Mucosa of gallbladder (tissue), 1 donor: ENCODE results near the gene SLC25A43. TPM values are rescaled to one million over a fixed set of nuclear protein-coding genes. Genes with fewer than 3 reads are reported as not detected.
"Not testable (repeated sequence)": the region's sequence is repeated elsewhere in the genome, so short reads cannot be mapped to it uniquely, and the experiment has no call there.

Experiments
- DNase-seq: peaks from one replicate; pipeline ENCODE4 v3.0.0-alpha.2; 2020; ENCODE audit warnings: low spot score
- total RNA-seq: library from RNA; stranded (reverse); gene quantifications from one replicate; pipeline ENCODE4 v1.2.1, GENCODE V29; 2021
- donor health status: DM: no; HTN: no; CAD: no.

SLC25A43 gene
- total RNA-seq = 4.3 TPM

GRCh38 chrX:119398974-119399771, at the start of gene SLC25A43:
TSS of gene SLC25A43 (plus strand) at chrX:119399336. CDS start at chrX:119399404, 68 bp downstream.
- peak; percentile 12 for DNase-seq

- DNase-seq = no peak
Observed at GRCh38 chrX:119359618-119360382, 39.3 kb upstream of the SLC25A43 start.

- not testable (repeated sequence) for DNase-seq
Observed at GRCh38 chrX:119361451-119361850, 37.7 kb upstream of the SLC25A43 start.

- not testable (repeated sequence) for DNase-seq
Observed at GRCh38 chrX:119362074-119362473, 37.1 kb upstream of the SLC25A43 start.

- no peak for DNase-seq
Observed at GRCh38 chrX:119363391-119363790, 35.7 kb upstream of the SLC25A43 start.

GRCh38 chrX:119371861-119372260, 27.3 kb upstream of the SLC25A43 start:
- DNase-seq = not testable (repeated sequence)

- no peak for DNase-seq
Observed at GRCh38 chrX:119374736-119375135, 24.4 kb upstream of the SLC25A43 start.

GRCh38 chrX:119375561-119375960, 23.6 kb upstream of the SLC25A43 start:
- DNase-seq = no peak

GRCh38 chrX:119376312-119376711, 22.8 kb upstream of the SLC25A43 start:
- no peak for DNase-seq

GRCh38 chrX:119381349-119381944, 17.7 kb upstream of the SLC25A43 start:
- no peak for DNase-seq

GRCh38 chrX:119382606-119383005, 16.5 kb upstream of the SLC25A43 start:
- no peak for DNase-seq

GRCh38 chrX:119386685-119387084, 12.5 kb upstream of the SLC25A43 start:
- DNase-seq = not testable (repeated sequence)

- DNase-seq = not testable (repeated sequence)
Observed at GRCh38 chrX:119387426-119387825, 11.7 kb upstream of the SLC25A43 start.

GRCh38 chrX:119389214-119389613, 9.9 kb upstream of the SLC25A43 start:
- DNase-seq = no peak

GRCh38 chrX:119389871-119390501, 9.2 kb upstream of the SLC25A43 start:
- DNase-seq = no peak

- peak; percentile 28 for DNase-seq
Observed at GRCh38 chrX:119391279-119391678, 7.9 kb upstream of the SLC25A43 start.

- no peak for DNase-seq
Observed at GRCh38 chrX:119393144-119393543, 6.0 kb upstream of the SLC25A43 start.

GRCh38 chrX:119398587-119398973, 556 bp upstream of the SLC25A43 start:
- no peak for DNase-seq

GRCh38 chrX:119399772-119400101, 601 bp downstream of the SLC25A43 start:
- no peak for DNase-seq

GRCh38 chrX:119401569-119401968, 2.4 kb downstream of the SLC25A43 start:
- DNase-seq = no peak

- no peak for DNase-seq
Observed at GRCh38 chrX:119402588-119402987, 3.5 kb downstream of the SLC25A43 start.

- no peak for DNase-seq
Observed at GRCh38 chrX:119406776-119407175, 7.6 kb downstream of the SLC25A43 start.
